Spinal cord (tissue), 10 donors: ENCODE data around the gene STRBP. TPM values are rescaled to one million over a fixed set of nuclear protein-coding genes. Genes with fewer than 3 reads are reported as not detected.
A peak's percentile ranks its signal among the peaks of the same experiment; 100 is the strongest.

Experiments used
- DNase-seq, 6 donors: peaks; one replicate each; pipeline versions ENCODE4 v3.0.0 to v3.0.0-alpha.2; 2013 to 2015; ENCODE audit warnings: low spot score in 6 of 6, low read depth in 4 of 6
- H3K27ac ChIP-seq: one replicate; pipeline ENCODE4 v1.5.1; 2013; ENCODE audit warnings: low read depth, low read length, control low read depth
- H3K27me3 ChIP-seq: one replicate; pipeline ENCODE4 v1.6.1; 2013; ENCODE audit warnings: low read length; ENCODE audit not compliant: control insufficient read depth, insufficient read depth
- H3K36me3 ChIP-seq: one replicate; pipeline ENCODE4 v1.6.1; 2013; ENCODE audit warnings: low read length; ENCODE audit not compliant: control insufficient read depth, insufficient read depth
- H3K4me1 ChIP-seq: one replicate; pipeline ENCODE4 v1.6.1; 2013; ENCODE audit warnings: low read length; ENCODE audit not compliant: control insufficient read depth, insufficient read depth
- H3K4me3 ChIP-seq: one replicate; pipeline ENCODE4 v1.5.1; 2013; ENCODE audit warnings: low read depth, low read length, control low read depth
- H3K9me3 ChIP-seq: one replicate; pipeline ENCODE4 v1.6.1; 2013; ENCODE audit warnings: low read length; ENCODE audit not compliant: control insufficient read depth, insufficient read depth
- WGBS: methylation state at CpG from one replicate; pipeline ENCODE4 v1.1.5; 2013; ENCODE audit warnings: missing lambda C conversion rate; ENCODE audit not compliant: insufficient coverage; 5-methylcytosine and 5-hydroxymethylcytosine counted together
- polyA plus RNA-seq, 2 donors: library from polyadenylated mRNA; unstranded; fragments of 120-200 nt; gene quantifications; one replicate each; pipeline ENCODE4 v1.2.1, GENCODE V29; 2013; ENCODE audit not compliant: insufficient read length in 2 of 2
- total RNA-seq, 2 donors: library from RNA; depleted of rRNA in 1 of 2; stranded (reverse); fragments of 120-200 nt in 1 of 2; fragments of >200 nt in 1 of 2; gene quantifications; one replicate each; pipeline versions ENCODE4 v1.2.3 to v1.2.4, GENCODE V29; 2013 to 2014
- donor health status: healthy.

STRBP gene
- total and polyA plus RNA-seq, 4 donors = 47.7 to 70.6 (median 60.7) TPM

DNA sequence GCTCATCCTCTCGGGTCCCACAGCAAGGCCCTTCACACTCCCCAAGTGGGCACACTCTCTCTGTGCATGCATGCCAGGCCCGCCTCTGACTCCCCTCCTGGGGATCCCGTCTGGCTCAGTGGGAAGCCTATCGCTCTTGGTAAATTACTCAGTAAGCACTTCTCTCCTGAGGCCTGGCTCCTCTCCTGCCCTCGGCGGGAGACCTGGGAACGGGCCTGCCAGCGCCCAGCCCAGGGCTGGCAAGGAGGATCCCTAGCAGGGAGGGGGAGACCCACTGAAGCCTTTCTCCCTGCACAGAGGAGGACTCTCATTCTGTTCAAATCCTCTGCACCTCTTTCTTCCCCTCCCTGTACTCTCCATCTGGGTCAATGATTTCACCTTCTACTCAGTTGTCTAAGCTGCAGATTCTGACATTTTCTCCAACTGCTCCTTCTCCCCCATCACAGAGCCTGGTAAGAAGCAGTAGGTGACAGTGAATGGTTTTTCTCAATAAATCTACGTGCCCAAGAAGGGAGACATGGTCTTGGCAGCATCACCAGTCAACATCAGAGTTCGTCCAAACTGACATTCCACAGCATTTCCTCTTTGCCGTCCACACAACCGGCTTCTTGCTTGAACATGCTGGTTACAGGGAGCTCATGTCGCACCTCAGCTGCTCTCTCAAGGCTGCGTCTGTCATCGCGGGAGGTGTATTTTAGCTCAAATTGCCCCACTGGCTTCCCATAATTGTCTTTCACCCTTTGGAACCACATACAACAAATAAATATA lies 153.1 kb downstream of the STRBP start:
- Histone ChIP-seq H3K4me1 (peaks cover 47% of the 10 kb centered on the region), H3K4me3 (no peak overlapping the region), H3K9me3 (no peaks in the 10 kb centered on the region), H3K27me3 (no peaks in the 10 kb centered on the region), H3K36me3 (peaks cover 31% of the 10 kb centered on the region), H3K27ac (no peak overlapping the region)
- peak in 4 of 6 donors; percentile 27 to 71 (median 41) for DNase-seq
- 52% methylated on average over 16 of the region's 16 CpGs for WGBS

DNA sequence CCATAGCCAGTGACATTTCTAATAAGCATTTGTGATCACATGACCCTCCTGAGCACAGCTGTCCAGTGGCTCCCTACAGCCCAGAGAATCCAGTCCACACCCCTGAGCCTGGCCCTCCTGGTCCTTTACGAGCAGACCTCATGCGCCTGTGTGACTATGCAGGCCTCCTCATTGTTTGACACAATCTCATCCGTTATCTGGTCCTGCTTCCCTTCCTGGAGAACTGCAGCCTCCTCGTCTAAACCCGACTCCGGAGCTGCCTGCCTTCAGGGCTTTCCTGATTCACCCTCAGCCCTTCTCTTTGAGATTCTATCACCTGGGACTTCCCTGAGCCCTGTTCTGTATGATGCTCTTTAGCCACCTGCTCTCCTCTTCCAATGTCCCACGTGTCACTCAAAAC lies 155.2 kb downstream of the STRBP start:
- H3K4me3 ChIP-seq = no peak overlapping the region
- 89% methylated on average over 6 of the region's 7 CpGs for WGBS

GRCh38 chr9:123112015-123112975 lies 156.1 kb downstream of the STRBP start:
- WGBS = 63% methylated on average over 43 of the region's 43 CpGs

More for the DNA sequence above, 155.2 kb downstream of the STRBP start:
- H3K4me1 ChIP-seq = peaks cover 51% of the 10 kb centered on the region
- H3K27me3 ChIP-seq = no peaks in the 10 kb centered on the region
- no peaks in the 10 kb centered on the region for H3K9me3 ChIP-seq
- peaks cover 48% of the 10 kb centered on the region for H3K36me3 ChIP-seq
- no peak overlapping the region for H3K27ac ChIP-seq
- DNase-seq = no peak

GRCh38 chr9:123111427-123112014 lies 156.9 kb downstream of the STRBP start:
- no peak for DNase-seq
- H3K4me1 ChIP-seq = peaks cover 46% of the 10 kb centered on the region
- no peak overlapping the region for H3K27ac ChIP-seq
- H3K9me3 ChIP-seq = no peaks in the 10 kb centered on the region
- H3K27me3 ChIP-seq = no peaks in the 10 kb centered on the region
- WGBS = 72% methylated on average over 6 of the region's 8 CpGs
- no peak overlapping the region for H3K4me3 ChIP-seq
- peaks cover 61% of the 10 kb centered on the region for H3K36me3 ChIP-seq

More at GRCh38 chr9:123112015-123112975, 156.1 kb downstream of the STRBP start:
- DNase-seq = peak in 2 of 6 donors; percentile 51 to 59
- H3K4me1 ChIP-seq = peaks cover 49% of the 10 kb centered on the region
- H3K9me3 ChIP-seq = no peaks in the 10 kb centered on the region
- H3K4me3 ChIP-seq = no peak overlapping the region
- no peaks in the 10 kb centered on the region for H3K27me3 ChIP-seq
- H3K36me3 ChIP-seq = peaks cover 56% of the 10 kb centered on the region
- H3K27ac ChIP-seq = no peak overlapping the region

DNA sequence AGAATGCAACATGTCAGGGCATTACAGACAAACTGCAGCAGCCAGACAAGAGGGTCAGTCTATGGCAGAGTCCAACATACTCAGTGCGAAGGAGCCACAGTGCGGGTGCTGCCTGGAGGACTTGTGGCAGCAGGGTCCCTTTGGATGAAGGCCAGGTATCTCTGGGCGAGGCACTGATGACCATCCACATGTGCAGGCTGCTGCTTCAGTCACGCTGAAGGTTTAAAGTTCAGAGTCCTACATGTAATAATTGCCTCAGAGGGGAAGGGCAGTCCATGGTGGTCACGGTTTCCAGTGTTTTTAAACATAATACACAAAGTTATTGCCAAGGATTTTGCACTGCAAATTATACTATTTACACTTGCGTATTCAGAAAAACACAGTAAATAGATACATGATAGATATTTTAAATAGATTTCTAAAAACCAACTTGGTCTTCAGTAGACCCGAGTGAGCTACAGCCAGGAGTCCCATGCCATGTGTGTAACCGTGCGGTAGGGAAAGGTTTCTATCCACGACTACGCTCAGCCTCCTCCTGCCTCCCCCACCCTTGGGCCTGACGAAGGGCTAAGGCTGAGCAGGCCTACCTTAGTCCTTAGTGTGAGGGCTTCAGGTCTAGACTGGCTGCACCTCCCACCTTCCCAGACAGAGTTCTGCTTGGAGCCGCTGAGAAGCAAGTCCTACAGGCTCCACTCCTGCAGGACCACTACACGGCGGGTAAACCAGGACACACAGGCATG lies 158.7 kb downstream of the STRBP start:
- Histone ChIP-seq H3K27ac (no peak overlapping the region), H3K4me3 (no peak overlapping the region), H3K36me3 (peaks cover 60% of the 10 kb centered on the region), H3K4me1 (peaks cover 30% of the 10 kb centered on the region), H3K9me3 (no peaks in the 10 kb centered on the region), H3K27me3 (no peaks in the 10 kb centered on the region)
- DNase-seq = no peak
- WGBS = 81% methylated on average over 12 of the region's 15 CpGs

- Histone ChIP-seq H3K27me3 (no peaks in the 10 kb centered on the region), H3K4me1 (peaks cover 23% of the 10 kb centered on the region), H3K27ac (no peak overlapping the region), H3K36me3 (peaks cover 57% of the 10 kb centered on the region), H3K4me3 (no peak overlapping the region), H3K9me3 (no peaks in the 10 kb centered on the region)
- DNase-seq = no peak
- WGBS = 84% methylated on average over 9 of the region's 9 CpGs
Observed at GRCh38 chr9:123108976-123109375, 159.4 kb downstream of the STRBP start.

- no peaks in the 10 kb centered on the region for H3K27me3 ChIP-seq
Observed at GRCh38 chr9:123107639-123108285, 160.6 kb downstream of the STRBP start.

DNA sequence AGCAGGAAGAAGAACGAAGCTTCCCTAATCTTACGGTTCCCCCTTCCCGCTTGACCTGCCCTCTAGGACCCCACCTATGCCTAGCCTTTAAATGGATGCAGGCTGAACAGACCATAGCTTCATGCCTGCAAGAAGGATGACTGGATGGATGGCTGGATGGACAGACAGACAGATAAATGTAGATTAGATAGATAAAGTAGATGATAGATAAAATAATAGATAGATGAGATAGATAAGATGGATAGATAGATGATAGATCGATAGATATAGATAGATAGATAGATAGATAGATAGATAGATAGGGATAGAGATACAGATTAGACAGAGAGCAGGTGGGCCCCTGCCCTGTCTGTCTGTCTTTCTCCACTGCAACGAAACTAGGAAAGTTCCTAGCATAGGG lies 162.9 kb downstream of the STRBP start:
- Histone ChIP-seq H3K9me3 (no peaks in the 10 kb centered on the region), H3K36me3 (peaks cover 54% of the 10 kb centered on the region), H3K4me3 (no peak overlapping the region), H3K4me1 (peaks cover 10% of the 10 kb centered on the region), H3K27me3 (no peaks in the 10 kb centered on the region), H3K27ac (no peak overlapping the region)
- no peak for DNase-seq
- WGBS = 98% methylated on average over 3 of the region's 5 CpGs

More at GRCh38 chr9:123107639-123108285, 160.6 kb downstream of the STRBP start:
- no peak for DNase-seq
- Histone ChIP-seq H3K36me3 (peaks cover 59% of the 10 kb centered on the region), H3K27ac (no peak overlapping the region), H3K4me1 (peaks cover 23% of the 10 kb centered on the region), H3K4me3 (no peak overlapping the region), H3K9me3 (no peaks in the 10 kb centered on the region)
- 71% methylated on average over 7 of the region's 11 CpGs for WGBS
